ENCODE data around the gene U2AF1L4.
A peak's percentile ranks its signal among the peaks of the same experiment; 100 is the strongest.
"Not testable (repeated sequence)": the region's sequence is repeated elsewhere in the genome, so short reads cannot be mapped to it uniquely, and the experiment has no call there.

The U2AF1L4 gene

DNA sequence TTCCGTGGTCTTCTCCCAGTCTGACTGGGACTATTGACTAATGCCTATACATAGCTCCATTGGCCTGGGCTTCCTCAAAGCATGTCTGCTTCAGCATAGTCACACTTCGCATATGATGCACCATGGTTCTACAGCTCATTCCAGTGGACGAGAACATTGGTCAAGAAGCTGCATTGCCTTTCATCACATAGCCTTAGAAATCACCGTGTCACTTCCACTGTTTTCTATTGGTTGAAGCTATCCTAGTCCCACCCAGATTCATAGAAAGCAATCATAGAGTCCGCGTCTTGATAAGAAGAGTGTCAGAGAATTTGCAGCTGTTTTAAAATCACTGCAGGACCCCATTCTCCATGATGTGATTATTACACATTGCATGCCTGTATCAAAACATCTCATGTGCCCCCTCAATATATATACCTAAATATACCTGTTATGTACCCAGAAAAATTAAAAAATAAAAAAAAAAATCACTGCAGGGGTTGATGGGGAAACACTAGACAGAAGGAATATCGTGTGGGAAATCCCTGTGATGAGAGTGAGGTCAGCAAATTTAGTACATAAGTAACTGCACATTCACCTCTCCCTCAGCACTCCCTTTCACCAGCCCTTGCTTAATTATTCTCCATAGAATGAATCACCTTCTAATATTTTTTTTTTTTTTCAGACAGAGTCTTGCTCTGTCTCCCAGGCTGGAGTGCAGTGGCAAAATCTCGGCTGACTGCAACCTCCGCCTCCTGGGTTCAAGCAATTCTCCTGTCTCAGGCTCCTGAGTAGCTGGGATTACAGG lies 28.0 kb upstream of the U2AF1L4 start:
- Mint-ChIP-seq H3K36me3 (peaks cover 3% of the 10 kb centered on the region), H3K27ac (no peak overlapping the region), H3K27me3 (no peaks in the 10 kb centered on the region), H3K9me3 (no peaks in the 10 kb centered on the region), H3K4me3 (no peak overlapping the region), H3K4me1 (peaks cover 13% of the 10 kb centered on the region)

DNA sequence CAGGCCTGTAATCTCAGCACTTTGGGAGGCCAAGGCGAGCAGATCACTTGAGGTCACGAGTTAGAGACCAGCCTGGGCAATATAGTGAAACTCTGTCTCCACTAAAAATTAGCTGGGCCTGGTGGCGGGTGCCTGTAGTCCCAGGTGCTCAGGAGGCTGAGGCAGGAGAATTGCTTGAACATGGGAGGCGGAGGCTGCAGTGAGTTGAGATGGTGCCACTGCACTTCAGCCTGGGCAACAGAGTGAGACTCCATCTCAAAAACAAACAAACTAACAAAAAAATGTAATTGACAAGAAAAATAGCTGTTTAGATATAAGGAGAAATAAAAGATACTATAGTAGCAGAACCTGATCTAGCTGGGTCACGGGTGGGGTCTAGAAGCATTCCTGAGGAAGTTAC lies 27.1 kb upstream of the U2AF1L4 start:
- not testable (repeated sequence) for H3K36me3 Mint-ChIP-seq, H3K9me3 Mint-ChIP-seq, H3K4me3 Mint-ChIP-seq, H3K27ac Mint-ChIP-seq, H3K27me3 Mint-ChIP-seq
- H3K4me1 Mint-ChIP-seq, result peaks cover 13% of the 10 kb centered on the region

DNA sequence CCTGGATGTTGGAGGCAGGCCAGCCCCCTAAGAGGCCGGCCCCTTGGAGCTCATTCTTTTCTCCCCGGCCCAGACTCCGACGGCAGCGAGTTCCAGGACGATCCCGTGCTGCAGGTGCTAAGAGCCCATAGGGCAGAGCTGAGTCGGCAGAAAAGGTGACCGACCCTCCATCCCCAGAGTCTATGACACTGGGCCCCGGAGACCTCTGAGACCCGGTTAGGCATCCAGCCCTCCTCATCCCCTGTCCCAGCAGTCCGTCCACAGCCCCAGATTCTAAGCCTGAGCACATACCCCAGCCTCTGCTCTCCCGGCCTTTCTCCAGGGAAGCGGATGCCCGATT lies 22.8 kb upstream of the U2AF1L4 start:
- H3K9me3 Mint-ChIP-seq, result no peaks in the 10 kb centered on the region
- peaks cover 3% of the 10 kb centered on the region for H3K36me3 Mint-ChIP-seq
- no peaks in the 10 kb centered on the region for H3K4me1 Mint-ChIP-seq
- no peaks in the 10 kb centered on the region for H3K27me3 Mint-ChIP-seq
- H3K4me3 Mint-ChIP-seq, result no peak overlapping the region
- no peak overlapping the region for H3K27ac Mint-ChIP-seq

DNA sequence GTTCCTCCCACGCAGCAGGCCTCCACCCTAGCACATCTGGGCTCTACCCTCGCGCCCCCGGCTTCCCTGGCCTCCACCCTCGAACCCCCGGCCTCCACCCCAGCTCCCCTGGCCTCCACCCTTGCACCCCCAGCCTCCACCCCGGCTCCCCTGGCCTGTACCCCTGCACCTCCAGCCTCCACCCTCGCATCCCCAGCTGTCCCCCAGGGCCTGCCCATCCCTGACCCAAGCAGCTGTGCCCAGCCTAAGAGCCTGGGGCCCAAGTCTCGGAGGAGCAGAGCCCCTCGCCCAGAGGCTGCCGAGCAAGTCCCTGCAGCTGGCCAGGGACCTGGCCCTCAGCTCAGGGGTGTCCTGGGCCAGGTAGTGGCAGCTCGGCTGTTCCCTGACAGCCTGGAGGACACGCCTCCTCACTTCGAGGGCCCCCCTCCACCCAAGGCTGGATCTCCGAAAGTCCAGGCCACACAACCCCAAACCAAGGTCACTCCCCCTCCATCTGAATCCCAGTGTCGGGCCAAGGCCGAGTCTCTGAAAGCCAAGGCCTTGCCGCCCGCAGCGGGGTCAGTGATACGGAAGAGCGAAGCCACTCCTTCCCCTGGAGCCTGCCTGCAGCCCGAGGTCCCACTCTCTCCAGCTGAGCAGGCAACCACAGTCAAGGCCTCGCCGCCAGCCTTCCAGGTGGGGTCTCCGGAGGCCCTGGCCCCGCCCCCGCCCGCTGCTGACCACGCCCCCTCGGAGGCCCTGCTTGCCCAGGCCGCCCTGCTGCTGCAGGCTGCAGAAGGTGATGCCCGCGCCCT lies 22.3 kb upstream of the U2AF1L4 start:
- H3K4me3 Mint-ChIP-seq, result no peak overlapping the region
- H3K4me1 Mint-ChIP-seq, result no peaks in the 10 kb centered on the region
- H3K9me3 Mint-ChIP-seq, result no peaks in the 10 kb centered on the region
- H3K36me3 Mint-ChIP-seq, result peaks cover 3% of the 10 kb centered on the region
- no peak overlapping the region for H3K27ac Mint-ChIP-seq
- H3K27me3 Mint-ChIP-seq, result no peaks in the 10 kb centered on the region

DNA sequence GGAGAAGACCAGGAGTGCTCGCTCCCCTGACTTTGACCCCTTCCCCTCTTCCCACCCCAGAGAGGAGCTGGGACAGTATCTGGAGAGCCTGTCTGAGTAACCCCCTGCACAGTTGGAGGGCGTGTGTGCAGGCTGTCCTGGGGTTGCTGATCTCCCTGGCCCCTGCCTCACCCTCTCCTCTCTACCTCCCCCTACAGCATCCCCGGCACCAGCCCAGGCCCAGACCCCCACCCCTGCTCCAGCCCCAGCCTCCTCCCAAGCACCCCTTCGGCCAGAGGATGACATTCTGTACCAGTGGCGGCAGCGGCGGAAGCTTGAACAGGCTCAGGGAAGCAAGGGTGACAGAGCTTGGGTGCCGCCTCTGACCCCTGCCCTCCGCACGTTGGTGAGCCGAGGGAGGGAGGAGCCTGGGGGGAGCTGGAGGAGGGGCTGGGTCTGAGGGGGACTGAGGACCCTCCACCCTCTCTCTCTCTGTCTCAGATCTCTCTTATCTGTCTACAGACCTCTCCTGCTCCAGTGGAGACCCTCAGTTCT lies 21.4 kb upstream of the U2AF1L4 start:
- no peaks in the 10 kb centered on the region for H3K9me3 Mint-ChIP-seq
- H3K36me3 Mint-ChIP-seq, result peaks cover 3% of the 10 kb centered on the region
- no peaks in the 10 kb centered on the region for H3K4me1 Mint-ChIP-seq
- H3K27ac Mint-ChIP-seq, result no peak overlapping the region
- no peak overlapping the region for H3K4me3 Mint-ChIP-seq
- no peaks in the 10 kb centered on the region for H3K27me3 Mint-ChIP-seq

DNA sequence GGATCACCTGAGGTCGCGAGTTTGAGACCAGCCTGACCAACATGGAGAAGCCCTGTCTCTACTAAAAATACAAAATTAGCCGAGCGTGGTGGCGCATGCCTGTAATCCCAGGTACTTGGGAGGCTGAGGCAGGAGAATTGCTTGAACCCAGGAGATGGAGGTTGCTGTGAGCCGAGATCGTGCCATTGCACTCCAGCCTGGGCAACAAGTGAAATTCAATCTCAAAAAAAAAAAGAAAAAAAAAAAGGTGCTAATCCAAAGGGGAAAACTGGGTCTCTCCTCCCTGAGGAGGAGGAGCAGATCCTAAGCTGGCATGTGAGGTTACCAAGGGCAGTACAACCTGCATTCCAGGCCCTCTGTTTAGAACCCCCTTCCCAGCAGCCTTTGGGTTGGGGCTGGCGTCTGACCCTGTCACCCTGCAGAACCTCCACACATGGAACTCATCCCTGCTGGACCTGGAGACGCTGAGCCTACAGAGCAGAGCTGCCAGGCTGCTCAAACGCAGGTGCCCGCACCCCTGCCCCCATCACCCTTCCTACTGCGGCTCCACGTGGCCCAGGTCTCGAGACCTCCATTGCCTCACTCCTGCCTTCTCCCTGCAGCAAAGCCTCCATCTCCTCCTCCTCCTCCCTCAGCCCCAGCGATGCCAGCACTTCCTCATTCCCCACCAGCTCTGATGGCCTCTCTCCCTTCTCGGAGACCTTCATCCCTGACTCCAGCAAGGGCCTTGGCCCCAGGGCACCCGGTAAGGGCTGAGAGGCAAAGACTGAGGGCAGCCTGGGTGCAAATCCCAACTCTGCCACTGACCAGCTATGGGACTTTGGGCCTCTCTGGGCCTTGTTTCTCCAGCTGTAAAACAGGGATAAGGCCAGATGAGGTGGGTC lies 19.5 kb upstream of the U2AF1L4 start:
- Mint-ChIP-seq H3K27me3 (no peaks in the 10 kb centered on the region), H3K9me3 (no peaks in the 10 kb centered on the region), H3K27ac (no peak overlapping the region), H3K4me3 (no peak overlapping the region), H3K36me3 (peaks cover 3% of the 10 kb centered on the region), H3K4me1 (peaks cover under 1% of the 10 kb centered on the region)

DNA sequence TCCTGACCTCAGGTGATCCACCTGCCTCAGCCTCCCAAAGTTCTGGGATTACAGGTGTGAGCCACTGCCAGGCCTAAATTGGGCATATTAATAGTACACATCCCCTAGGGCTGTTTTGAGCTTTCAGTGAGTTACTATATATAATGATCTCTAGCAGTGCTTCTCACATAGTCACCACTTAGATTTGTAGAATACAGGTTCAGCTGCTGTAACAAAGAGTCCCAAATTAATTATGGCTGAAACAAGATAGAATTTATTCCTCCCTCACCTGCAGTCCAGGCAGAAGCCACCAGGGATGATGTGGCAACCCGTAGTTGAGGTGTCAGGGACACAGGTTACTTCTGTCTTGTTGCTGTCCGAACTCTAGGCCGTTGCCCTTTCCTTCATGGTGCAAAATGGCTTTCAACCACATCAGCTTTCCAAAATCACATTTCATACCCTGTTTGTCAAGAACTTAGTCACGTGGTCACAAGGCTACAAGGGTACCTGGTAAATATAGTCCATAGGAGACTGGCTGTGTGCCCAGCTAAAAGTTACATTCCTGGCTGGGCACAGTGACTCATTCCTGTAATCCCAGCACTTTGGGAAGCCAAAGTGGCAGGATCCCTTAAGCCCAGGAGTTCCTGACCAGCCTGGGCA lies 15.6 kb upstream of the U2AF1L4 start:
- Mint-ChIP-seq H3K4me3 (peak overlapping the region; percentile 36), H3K36me3 (no peaks in the 10 kb centered on the region)

DNA sequence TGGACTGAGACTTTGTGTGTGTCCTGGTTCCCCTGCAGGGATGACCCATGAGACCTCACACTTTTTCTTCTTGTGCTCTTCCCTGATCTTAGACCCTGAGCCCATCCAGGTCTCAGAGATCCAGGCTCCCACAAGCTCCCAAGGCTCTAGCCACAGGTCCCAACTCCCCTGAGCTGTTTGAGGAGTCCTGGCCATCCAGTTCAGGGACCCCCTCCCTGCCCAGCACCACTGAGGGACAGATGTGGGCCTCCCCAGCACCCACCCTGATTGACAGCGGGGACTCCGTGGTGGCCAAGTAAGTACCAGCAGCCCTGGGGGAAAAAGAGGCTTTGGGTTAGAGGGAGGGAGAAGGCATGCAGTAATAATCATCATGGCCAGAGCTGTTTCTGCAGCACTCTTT lies 14.5 kb upstream of the U2AF1L4 start:
- peak overlapping the region; percentile 99 for H3K4me3 Mint-ChIP-seq
- H3K27ac Mint-ChIP-seq, result no peak overlapping the region
- peaks cover 7% of the 10 kb centered on the region for H3K27me3 Mint-ChIP-seq
- H3K36me3 Mint-ChIP-seq, result peaks cover 3% of the 10 kb centered on the region
- peaks cover 31% of the 10 kb centered on the region for H3K4me1 Mint-ChIP-seq
- H3K9me3 Mint-ChIP-seq, result no peaks in the 10 kb centered on the region

More for the DNA sequence above, 15.6 kb upstream of the U2AF1L4 start:
- no peaks in the 10 kb centered on the region for H3K9me3 Mint-ChIP-seq
- H3K27ac Mint-ChIP-seq, result no peak overlapping the region
- H3K4me1 Mint-ChIP-seq, result peaks cover 26% of the 10 kb centered on the region
- peaks cover 3% of the 10 kb centered on the region for H3K27me3 Mint-ChIP-seq

DNA sequence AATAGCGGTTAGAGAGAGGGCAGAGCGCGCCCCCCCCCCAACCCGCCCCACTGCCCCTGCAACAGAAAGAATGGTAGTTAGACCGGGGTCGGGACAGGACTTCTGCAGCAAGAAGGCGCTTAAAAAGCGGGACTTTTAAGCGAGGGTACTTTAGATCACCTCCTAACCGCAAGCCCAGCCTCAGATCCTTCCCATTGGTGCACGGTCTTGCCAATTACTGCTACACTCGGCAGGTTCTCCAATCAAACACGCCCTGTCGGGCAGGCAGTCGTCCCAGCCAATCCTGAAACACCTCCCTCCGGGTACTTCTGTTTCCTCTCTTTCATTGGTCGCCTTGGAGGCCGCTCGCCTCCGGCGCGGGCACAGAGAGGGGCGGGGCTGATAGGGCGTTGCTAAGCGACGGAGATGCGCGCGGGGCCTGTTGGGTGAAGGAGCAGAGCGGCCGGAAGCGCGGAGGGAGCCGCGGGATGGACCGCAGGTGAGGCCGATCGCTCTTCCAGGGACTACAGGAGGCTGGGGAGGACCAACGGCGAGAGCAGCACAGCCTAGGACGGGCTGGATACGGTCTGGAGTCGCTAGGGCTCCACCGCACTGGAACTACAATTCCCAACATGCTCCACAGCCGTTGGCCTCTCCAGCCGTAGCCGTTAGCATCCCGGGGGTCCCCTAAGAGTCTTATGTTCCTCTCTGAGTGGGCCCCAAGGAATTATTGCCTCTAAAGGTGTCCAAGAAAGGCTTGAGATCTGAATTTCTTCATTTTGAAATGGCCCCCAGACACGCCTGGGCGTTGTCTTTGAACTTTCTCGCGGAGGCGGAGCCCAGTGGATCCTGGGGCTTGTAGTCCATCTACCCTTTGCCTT lies 12.8 kb upstream of the U2AF1L4 start, which contains the start of gene PROSER3:
PROSER3 (plus strand) TSS at position 428 of the 860 bp plus-strand sequence; CDS start at position 468, 40 bp downstream.
- Mint-ChIP-seq H3K36me3 (peaks cover 4% of the 10 kb centered on the region), H3K27ac (peak within 1 kb of the TSS; percentile 99), H3K9me3 (no peaks in the 10 kb centered on the region), H3K4me3 (peak within 1 kb of the TSS; percentile 99), H3K27me3 (peaks cover 7% of the 10 kb centered on the region), H3K4me1 (peaks cover 31% of the 10 kb centered on the region)

DNA sequence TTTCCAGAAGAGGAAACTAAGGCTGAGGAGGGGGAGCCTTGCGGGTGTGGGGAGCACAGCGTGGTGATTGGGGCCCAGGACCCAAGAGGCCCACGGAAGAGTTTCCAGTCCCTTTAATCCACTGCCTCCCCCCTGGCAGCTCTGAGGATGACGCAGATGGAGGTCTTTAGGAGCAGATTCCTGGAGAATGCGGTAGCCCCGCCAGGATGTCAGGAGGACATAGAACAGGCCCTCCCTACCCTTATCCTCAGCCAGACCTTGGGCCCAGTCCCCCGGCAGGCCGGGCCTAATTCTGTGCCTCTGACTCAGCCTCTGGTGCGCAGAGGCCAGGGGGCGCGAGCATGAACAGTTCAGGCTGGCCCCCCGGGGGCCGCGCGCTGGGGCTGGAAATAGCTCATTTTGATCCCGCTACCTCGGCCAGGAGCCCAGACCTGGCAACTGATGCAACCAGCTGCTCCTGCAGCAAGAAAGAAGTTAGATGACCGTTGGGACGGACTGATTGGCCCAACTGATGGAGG lies 12.1 kb upstream of the U2AF1L4 start:
- Mint-ChIP-seq H3K4me1 (peaks cover 31% of the 10 kb centered on the region), H3K36me3 (peaks cover 4% of the 10 kb centered on the region), H3K27ac (no peak overlapping the region)

DNA sequence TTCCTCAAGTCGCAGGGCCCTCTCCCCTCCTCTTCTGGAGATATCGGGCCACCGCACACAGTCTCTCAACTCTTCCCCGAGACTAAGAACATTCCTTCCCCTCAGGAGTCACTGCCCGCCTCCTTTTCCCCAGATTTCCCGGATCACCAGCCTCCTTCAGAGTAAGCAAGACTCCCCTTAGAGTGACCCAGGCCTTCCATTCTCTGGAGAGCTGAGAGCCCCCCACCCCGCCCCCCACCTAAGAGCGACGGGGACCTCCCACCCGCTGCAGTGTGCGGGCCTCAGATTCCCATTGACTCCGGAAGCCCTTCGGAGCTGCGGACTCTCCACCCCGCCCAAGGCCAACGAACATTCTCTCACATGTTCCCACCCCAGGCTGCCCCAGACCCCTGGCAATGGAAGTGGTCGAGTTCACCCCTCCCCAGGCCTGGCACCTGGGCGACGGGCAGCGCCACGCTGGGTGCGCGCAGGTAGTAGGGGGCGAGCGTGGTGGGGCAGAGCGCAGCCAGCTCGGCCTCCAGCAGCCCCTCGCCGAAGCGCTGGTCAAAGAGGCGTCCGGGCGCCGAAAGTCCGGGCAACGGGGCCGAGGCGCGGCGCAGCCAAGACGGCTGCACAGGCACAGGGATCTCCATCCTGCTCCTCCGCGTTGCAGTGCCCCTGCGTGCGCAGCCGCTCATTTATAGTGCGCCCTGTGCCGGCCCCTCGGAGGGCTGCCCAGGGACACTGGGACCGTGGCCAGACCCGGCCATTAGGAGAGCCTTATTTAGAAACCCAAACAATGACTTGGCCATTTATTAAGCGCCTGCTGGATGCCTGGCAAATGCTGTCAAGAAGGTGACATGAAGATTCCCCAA lies 11.4 kb upstream of the U2AF1L4 start, which contains the start of gene HSPB6:
HSPB6 (minus strand) TSS at position 653 of the 854 bp plus-strand sequence; CDS start at position 632, 21 bp downstream.
- peaks cover 7% of the 10 kb centered on the region for H3K27me3 Mint-ChIP-seq
- peak within 1 kb of the TSS; percentile 99 for H3K4me3 Mint-ChIP-seq
- H3K9me3 Mint-ChIP-seq, result no peaks in the 10 kb centered on the region
- H3K27ac Mint-ChIP-seq, result peak within 1 kb of the TSS; percentile 99
- H3K4me1 Mint-ChIP-seq, result peaks cover 31% of the 10 kb centered on the region
- H3K36me3 Mint-ChIP-seq, result peaks cover 4% of the 10 kb centered on the region

More for the DNA sequence above, 12.1 kb upstream of the U2AF1L4 start:
- peaks cover 7% of the 10 kb centered on the region for H3K27me3 Mint-ChIP-seq
- no peaks in the 10 kb centered on the region for H3K9me3 Mint-ChIP-seq
- peak overlapping the region; percentile 99 for H3K4me3 Mint-ChIP-seq

DNA sequence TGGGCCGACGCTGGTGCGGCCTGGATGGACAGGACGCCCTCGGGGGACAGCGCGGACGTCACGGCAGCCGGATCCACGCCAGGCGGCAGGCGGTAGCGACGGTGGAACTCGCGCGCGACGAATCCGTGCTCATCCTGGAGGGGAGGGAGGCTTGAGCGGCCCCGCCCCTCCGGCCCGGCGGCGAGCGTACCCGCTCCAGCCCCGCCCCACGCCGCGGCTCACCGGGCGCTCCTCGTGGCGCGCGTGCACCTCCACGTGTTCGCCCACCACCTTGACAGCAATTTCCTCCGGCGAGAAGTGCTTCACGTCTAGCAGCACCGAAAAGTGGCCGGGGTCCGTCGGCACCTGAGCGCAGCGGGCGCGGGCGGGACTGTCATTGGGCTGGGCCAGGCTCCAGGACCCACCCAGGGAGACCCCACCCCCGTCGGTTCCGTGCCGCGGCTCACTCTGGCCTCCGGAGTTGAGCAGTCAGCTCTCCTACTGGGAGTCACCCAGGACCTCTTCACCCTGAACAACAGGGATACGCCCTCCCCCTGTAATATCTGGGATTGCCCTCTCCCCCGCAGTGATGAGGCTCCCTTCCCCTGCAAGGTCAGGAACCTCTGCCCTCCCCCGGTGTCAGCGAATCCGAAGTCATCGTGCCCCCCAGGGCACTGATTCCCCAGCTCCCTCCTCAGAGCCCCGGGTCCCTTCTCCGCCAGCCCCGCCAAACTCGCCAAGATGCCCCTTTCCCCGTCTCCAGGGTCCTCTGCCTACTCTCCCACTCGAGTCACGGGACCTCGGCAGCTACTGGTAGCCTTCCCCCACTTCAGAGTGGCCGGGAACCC lies 10.5 kb upstream of the U2AF1L4 start:
- peaks cover 31% of the 10 kb centered on the region for H3K4me1 Mint-ChIP-seq
- H3K27ac Mint-ChIP-seq, result no peak overlapping the region
- H3K27me3 Mint-ChIP-seq, result peaks cover 7% of the 10 kb centered on the region
- H3K9me3 Mint-ChIP-seq, result no peaks in the 10 kb centered on the region
- peaks cover 4% of the 10 kb centered on the region for H3K36me3 Mint-ChIP-seq
- H3K4me3 Mint-ChIP-seq, result peak overlapping the region; percentile 58
